Progenitor cell of endocrine pancreas (in vitro differentiated cells): ENCODE results near the gene TSTD2. TPM values are rescaled to one million over a fixed set of nuclear protein-coding genes. Genes with fewer than 3 reads are reported as not detected.
A peak's percentile ranks its signal among the peaks of the same experiment; 100 is the strongest.

Experiments used
- DNase-seq: peaks from one replicate; pipeline ENCODE4 v3.0.0; 2021; ENCODE audit warnings: low spot score; ENCODE audit not compliant: unreplicated experiment
- H3K27ac Mint-ChIP-seq: 2 replicates; pipeline ENCODE4 v1.8.0; 2021; ENCODE audit warnings: mild to moderate bottlenecking, moderate library complexity, mixed read lengths
- H3K27me3 Mint-ChIP-seq: 2 replicates; pipeline ENCODE4 v1.8.0; 2021; ENCODE audit warnings: mixed read lengths
- H3K36me3 Mint-ChIP-seq: 2 replicates; pipeline ENCODE4 v1.8.0; 2022; ENCODE audit warnings: mixed read lengths; ENCODE audit not compliant: insufficient read depth
- H3K4me1 Mint-ChIP-seq: 2 replicates; pipeline ENCODE4 v1.8.0; 2021; ENCODE audit warnings: low read depth, mixed read lengths
- H3K4me3 Mint-ChIP-seq: 2 replicates; pipeline ENCODE4 v1.8.0; 2021; ENCODE audit warnings: low read depth, mild to moderate bottlenecking, moderate library complexity, mixed read lengths
- H3K9me3 Mint-ChIP-seq: 2 replicates; pipeline ENCODE4 v1.8.0; 2021; ENCODE audit warnings: low read depth, mixed read lengths
- CTCF ChIP-seq: fragments of 200-600 bp; sonication (generic); IDR thresholded peaks from one replicate; pipeline ENCODE4 v1.5.0; 2021; ENCODE audit warnings: antibody characterized with exemption, mild to moderate bottlenecking; ENCODE audit not compliant: unreplicated experiment
- total RNA-seq: library from RNA; stranded (reverse); gene quantifications from 2 replicates; pipeline ENCODE4 v1.2.1, GENCODE V29; 2021

TSTD2 gene
- total RNA-seq, 1 donor from 2014 or later, result 44.7 TPM

GRCh38 chr9:97640325-97640724 lies 7.2 kb upstream of the TSTD2 start:
- H3K36me3 Mint-ChIP-seq, result peaks cover 5% of the 10 kb centered on the region
- no peaks in the 10 kb centered on the region for H3K9me3 Mint-ChIP-seq
- peaks cover 23% of the 10 kb centered on the region for H3K4me1 Mint-ChIP-seq
- no peak overlapping the region for H3K27ac Mint-ChIP-seq
- no peak for TF ChIP-seq CTCF
- no peaks in the 10 kb centered on the region for H3K27me3 Mint-ChIP-seq
- no peak for DNase-seq
- H3K4me3 Mint-ChIP-seq, result no peak overlapping the region

- no peaks in the 10 kb centered on the region for H3K9me3 Mint-ChIP-seq
- H3K27me3 Mint-ChIP-seq, result no peaks in the 10 kb centered on the region
- no peak overlapping the region for H3K27ac Mint-ChIP-seq
- no peak for DNase-seq
- H3K4me3 Mint-ChIP-seq, result no peak overlapping the region
- peaks cover 2% of the 10 kb centered on the region for H3K36me3 Mint-ChIP-seq
- TF ChIP-seq CTCF, result peak; percentile 38
- H3K4me1 Mint-ChIP-seq, result peaks cover 31% of the 10 kb centered on the region
These were observed 5.5 kb upstream of the TSTD2 start for GRCh38 chr9:97638666-97639065.

- no peaks in the 10 kb centered on the region for H3K27me3 Mint-ChIP-seq
- no peaks in the 10 kb centered on the region for H3K9me3 Mint-ChIP-seq
- H3K36me3 Mint-ChIP-seq, result no peaks in the 10 kb centered on the region
- H3K4me3 Mint-ChIP-seq, result no peak overlapping the region
- DNase-seq, result no peak
- H3K4me1 Mint-ChIP-seq, result peaks cover 32% of the 10 kb centered on the region
- no peak overlapping the region for H3K27ac Mint-ChIP-seq
- TF ChIP-seq CTCF, result no peak
These were observed 3.7 kb upstream of the TSTD2 start for GRCh38 chr9:97636903-97637302.

- Mint-ChIP-seq H3K27ac (peak overlapping the region; percentile 79), H3K36me3 (no peaks in the 10 kb centered on the region), H3K9me3 (no peaks in the 10 kb centered on the region), H3K4me1 (peaks cover 35% of the 10 kb centered on the region), H3K27me3 (no peaks in the 10 kb centered on the region), H3K4me3 (peak overlapping the region; percentile 94)
- no peak for DNase-seq
- TF ChIP-seq CTCF, result no peak
These were observed 1.9 kb upstream of the TSTD2 start for GRCh38 chr9:97635026-97635425.

GRCh38 chr9:97633859-97634490 lies 807 bp upstream of the TSTD2 start:
- Mint-ChIP-seq H3K36me3 (no peaks in the 10 kb centered on the region), H3K27me3 (no peaks in the 10 kb centered on the region), H3K27ac (peak overlapping the region; percentile 100), H3K4me3 (peak overlapping the region; percentile 94), H3K4me1 (peaks cover 38% of the 10 kb centered on the region), H3K9me3 (no peaks in the 10 kb centered on the region)
- no peak for TF ChIP-seq CTCF
- DNase-seq, result no peak
